Kidney epithelial cell (primary cell): Measurements from ENCODE around the gene FBLN2. TPM values are rescaled to one million over a fixed set of nuclear protein-coding genes. Genes with fewer than 3 reads are reported as not detected.
"Not testable (repeated sequence)": the region's sequence is repeated elsewhere in the genome, so short reads cannot be mapped to it uniquely, and the experiment has no call there.

Experiments used
- DNase-seq: peaks from one replicate; pipeline ENCODE4 v3.0.0-alpha.2; 2010; ENCODE audit warnings: low read depth
- H3K27me3 ChIP-seq: 2 replicates; pipeline ENCODE4 v1.6.0; 2011; ENCODE audit warnings: low read length; ENCODE audit not compliant: control insufficient read depth, insufficient read depth
- H3K36me3 ChIP-seq: 2 replicates; pipeline ENCODE4 v1.5.1; 2011; ENCODE audit warnings: low read length; ENCODE audit not compliant: control insufficient read depth, insufficient read depth
- H3K4me3 ChIP-seq: 2 replicates; pipeline ENCODE4 v1.5.1; 2011; ENCODE audit warnings: low read depth, mild to moderate bottlenecking, control low read depth, low read length
- total RNA-seq: library from RNA; depleted of rRNA; stranded (reverse); fragments of >200 nt; gene quantifications from 2 replicates; pipeline ENCODE4 v1.2.3, GENCODE V29; 2015
- TF ChIP-seq, protein P1 (sequence below): IDR thresholded peaks from 2 replicates; pipeline ENCODE4 v1.5.1; 2011; ENCODE audit warnings: mild to moderate bottlenecking, moderate library complexity, low read length, control low read depth, inconsistent platforms; ENCODE audit not compliant: insufficient read depth, poor library complexity, severe bottlenecking

The FBLN2 gene
- 6.7 and 6.9 TPM in 2 replicates for total RNA-seq

DNA sequence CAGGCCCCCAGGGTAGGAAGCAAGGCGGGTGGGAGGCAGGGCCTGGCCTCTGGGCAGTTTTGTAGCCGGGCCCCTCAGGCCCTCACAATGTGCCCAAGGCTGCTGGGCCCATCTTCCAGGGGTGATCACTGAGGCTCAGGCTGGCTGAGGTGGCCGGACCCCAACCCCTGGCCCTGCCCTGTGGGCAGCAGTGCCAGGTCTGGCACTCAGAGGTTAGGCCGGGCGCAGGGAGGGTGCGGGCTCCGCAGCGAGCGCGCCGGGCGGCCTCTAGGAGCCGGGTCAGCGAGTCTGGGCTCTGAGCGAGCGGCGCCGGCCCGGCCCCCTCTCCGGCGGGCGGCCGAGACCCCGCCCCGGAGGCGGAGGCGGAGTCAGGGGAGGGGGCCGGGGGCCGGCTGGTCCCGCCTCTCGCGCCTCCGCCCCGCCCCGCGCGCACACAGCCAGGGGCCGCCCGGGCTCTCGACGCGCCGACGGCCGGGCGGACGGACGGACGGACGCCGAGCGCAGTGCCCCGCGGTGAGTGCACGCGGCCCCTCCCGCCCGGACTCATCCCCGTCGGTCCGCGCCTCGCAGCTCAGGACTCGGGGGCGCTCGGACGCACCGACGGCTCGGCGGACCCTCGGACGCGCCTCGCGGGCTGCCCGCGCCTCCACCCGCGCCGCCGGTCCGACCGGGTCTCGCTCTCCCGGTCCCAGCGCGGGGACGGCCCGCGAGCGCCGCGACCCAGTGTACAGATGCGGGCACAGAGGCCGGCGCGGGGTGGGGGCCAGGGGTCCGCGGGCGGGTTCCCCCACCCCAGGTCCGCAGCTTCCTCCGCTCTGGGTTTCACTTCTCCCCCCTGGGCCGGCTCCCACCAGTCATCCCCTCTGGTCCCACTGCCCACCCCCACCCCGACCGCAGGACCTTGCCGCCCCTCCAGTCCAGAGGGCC lies at the start of gene FBLN2:
Gene FBLN2, plus strand, starts transcription at position 430 of the 927 bp plus-strand sequence. CDS start 21,231 bp downstream, outside the sequence.
- H3K4me3 ChIP-seq, result no peak within 1 kb of the TSS
- no peaks in the 10 kb centered on the region for H3K36me3 ChIP-seq
- peaks cover 27% of the 10 kb centered on the region for H3K27me3 ChIP-seq
- TF ChIP-seq, protein P1, sequence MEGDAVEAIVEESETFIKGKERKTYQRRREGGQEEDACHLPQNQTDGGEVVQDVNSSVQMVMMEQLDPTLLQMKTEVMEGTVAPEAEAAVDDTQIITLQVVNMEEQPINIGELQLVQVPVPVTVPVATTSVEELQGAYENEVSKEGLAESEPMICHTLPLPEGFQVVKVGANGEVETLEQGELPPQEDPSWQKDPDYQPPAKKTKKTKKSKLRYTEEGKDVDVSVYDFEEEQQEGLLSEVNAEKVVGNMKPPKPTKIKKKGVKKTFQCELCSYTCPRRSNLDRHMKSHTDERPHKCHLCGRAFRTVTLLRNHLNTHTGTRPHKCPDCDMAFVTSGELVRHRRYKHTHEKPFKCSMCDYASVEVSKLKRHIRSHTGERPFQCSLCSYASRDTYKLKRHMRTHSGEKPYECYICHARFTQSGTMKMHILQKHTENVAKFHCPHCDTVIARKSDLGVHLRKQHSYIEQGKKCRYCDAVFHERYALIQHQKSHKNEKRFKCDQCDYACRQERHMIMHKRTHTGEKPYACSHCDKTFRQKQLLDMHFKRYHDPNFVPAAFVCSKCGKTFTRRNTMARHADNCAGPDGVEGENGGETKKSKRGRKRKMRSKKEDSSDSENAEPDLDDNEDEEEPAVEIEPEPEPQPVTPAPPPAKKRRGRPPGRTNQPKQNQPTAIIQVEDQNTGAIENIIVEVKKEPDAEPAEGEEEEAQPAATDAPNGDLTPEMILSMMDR, result no peak
- no peak for DNase-seq

DNA sequence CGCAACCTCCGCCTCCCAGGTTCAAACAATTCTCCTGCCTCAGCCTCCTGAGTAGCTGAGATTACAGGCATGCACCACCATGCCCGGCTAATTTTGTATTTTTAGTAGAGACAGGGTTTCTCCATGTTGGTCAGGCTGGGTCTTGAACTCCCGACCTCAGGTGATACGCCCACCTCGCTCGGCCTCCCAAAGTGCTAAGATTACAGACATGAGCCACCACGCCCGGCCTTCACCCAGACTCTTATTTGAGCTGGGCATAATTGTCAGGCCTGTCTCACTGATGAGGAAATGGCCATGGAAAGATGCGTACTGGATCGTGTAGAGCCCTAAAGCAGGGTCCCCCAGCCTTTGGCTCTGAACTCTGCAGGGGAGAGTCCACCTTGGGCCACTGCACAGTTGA lies 49.7 kb upstream of the FBLN2 start:
- H3K36me3 ChIP-seq, DNase-seq, H3K4me3 ChIP-seq, H3K27me3 ChIP-seq: not testable (repeated sequence)

DNA sequence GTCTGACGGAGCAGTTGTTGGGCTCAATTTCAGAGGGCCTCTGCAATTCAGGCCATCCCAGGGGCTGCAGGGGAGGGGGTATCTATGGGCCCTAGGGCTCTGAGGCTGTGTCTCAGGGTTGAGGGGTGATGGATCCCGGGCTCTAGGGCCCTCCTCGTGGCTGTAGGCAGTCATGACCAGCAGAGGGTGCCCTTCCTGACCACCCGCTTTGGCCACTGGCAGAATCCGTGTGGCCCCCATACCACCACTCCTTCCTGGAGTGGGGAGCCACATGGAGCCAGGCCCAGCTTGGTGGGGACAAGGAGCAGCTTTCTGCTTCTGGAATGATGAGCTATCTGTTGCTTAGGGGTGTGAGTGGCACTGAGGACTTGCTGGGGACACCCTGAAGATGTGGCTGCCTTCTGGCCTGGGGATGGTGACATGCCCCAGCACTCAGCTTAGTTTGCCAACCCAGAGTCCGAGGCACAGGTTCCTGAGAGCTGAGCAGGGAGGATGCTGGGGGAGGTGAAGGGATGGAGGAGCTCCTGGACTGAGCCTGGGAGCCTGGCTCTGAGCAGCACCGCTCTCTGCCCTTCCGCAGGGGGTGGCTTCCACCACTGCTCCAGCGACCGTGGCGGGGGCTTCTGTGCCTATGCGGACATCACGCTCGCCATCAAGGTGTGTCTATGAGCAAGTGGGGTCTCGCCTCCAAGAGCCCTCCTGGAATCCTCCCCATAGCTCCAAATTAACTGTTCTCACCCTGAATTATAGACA lies 48.6 kb upstream of the FBLN2 start:
- Histone ChIP-seq H3K36me3 (no peaks in the 10 kb centered on the region), H3K27me3 (no peaks in the 10 kb centered on the region), H3K4me3 (no peak overlapping the region)
- TF ChIP-seq, protein P1, result peak; percentile 63
- DNase-seq, result no peak

DNA sequence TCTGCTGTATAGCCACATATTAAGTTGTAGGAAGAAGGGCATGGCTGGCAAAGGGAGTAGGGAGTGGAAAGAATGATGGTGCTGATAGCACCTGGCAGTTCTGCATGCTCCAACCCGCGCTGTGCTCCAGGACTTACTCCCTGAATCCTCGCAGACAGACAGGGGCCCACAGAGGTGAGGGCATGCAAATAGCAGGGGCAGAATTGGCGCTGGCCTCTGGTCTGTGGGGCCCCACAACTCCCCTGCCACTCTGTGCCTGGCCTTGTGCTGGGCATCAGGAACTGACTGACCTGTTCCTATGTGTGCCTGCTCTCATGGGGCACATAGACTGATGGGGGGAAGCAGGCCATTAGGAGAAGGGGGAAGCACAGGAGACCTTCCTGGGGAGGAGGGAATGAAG lies 47.9 kb upstream of the FBLN2 start:
- H3K4me3 ChIP-seq, result no peak overlapping the region
- no peak for DNase-seq

DNA sequence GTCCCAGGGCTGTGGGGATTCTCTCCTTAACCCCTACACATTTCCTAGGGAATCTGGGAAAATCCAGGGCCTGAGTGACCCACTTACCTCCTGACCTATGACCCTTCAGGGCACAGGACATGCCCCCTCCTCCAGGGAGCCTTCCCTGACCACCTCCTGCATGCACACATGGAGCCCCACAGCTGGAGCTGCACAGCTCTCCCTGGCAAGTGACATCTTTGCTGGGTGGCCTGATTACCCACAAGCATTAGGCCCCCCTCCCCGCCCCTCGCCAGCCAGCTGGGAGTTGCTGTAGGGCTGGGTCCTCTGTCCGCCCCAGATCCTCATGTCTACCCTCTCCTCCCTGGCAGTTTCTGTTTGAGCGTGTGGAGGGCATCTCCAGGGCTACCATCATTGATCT lies 47.4 kb upstream of the FBLN2 start:
- Histone ChIP-seq H3K4me3 (no peak overlapping the region), H3K36me3 (no peaks in the 10 kb centered on the region), H3K27me3 (no peaks in the 10 kb centered on the region)
- DNase-seq, result no peak
- TF ChIP-seq, protein P1, result no peak

More for the DNA sequence above, 47.9 kb upstream of the FBLN2 start:
- Histone ChIP-seq H3K36me3 (no peaks in the 10 kb centered on the region), H3K27me3 (no peaks in the 10 kb centered on the region)
- TF ChIP-seq, protein P1, result no peak
